Left colon (tissue), 2 donors: ENCODE results near the gene TBC1D1. TPM values are rescaled to one million over a fixed set of nuclear protein-coding genes. Genes with fewer than 3 reads are reported as not detected.
A peak's percentile ranks its signal among the peaks of the same experiment; 100 is the strongest.

Source experiments
- ATAC-seq: fragments of 200-7000 bp; cut with Tn5 transposase; one replicate; pipeline ENCODE4 v1.9.1; 2020; ENCODE audit warnings: mild to moderate bottlenecking, moderate library complexity
- DNase-seq, 2 donors: peaks; one replicate each; pipeline ENCODE4 v3.0.0-alpha.2; 2020
- intact Hi-C, 2 donors: fragments of 100-400 bp; cut with DNase I in 1 of 2; cut with micrococcal nuclease in 1 of 2; formaldehyde crosslinking; loops; one replicate each; pipeline versions ENCODE4 v1.11.2 to v1.14.0; 2022; cut with DNase I, micrococcal nuclease
- total RNA-seq, 2 donors: library from RNA; stranded (reverse); fragmentation: NEBNext Ultra II Directional; extraction: Animal tissue kit (Norgen Biotek cat#: 25700); gene quantifications; one replicate each; pipeline ENCODE4 v1.2.1, GENCODE V29; 2021
- donor health status: DM: no; HTN: no; CAD: no.
- donor health status: DM: yes; HTN: yes; CAD: no.

TBC1D1 gene
- total RNA-seq, 2 donors from 2014 or later: 51.5 to 96.3 TPM

DNA sequence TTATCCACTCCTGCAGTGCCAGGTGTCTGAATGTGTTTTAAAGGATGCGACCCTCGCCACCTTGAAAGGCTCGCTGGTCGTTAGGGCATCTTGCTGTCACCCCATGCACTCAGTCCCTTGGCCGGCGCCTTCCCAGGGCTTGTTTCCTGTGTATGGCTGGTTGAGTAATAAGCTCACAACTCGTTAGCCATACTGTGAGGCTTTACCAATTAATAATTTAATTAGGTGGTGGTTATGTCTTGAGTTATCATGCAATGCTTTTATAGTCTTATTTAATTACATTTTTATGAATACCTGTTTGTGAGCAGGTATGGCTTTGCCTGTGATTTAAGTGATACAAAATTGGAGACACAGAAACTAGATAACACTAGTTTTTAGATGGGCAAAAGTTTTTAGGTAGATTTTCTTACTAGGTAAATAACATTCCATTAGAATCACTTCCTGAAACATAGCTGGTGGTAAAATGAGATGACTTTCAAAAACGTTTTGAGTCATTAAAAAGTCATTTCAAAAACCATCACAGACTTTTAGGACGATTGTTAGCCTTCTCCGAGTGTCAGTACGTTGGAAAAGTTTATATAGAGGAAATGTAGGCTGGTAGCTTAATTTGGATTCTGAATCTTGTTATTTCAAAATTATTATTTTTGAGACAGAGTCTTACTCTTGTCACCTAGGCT is 87.5 kb downstream of the TBC1D1 start:
- peak in 1 of 2 donors; percentile 60 for DNase-seq
- intact Hi-C loops: loop anchor here in 1 of 2 donors (10.0 kb wide), 2 partner anchors 56 to 174 kb away; no protein-coding TSS in a partner anchor
- peak; percentile 16 for ATAC-seq

DNA sequence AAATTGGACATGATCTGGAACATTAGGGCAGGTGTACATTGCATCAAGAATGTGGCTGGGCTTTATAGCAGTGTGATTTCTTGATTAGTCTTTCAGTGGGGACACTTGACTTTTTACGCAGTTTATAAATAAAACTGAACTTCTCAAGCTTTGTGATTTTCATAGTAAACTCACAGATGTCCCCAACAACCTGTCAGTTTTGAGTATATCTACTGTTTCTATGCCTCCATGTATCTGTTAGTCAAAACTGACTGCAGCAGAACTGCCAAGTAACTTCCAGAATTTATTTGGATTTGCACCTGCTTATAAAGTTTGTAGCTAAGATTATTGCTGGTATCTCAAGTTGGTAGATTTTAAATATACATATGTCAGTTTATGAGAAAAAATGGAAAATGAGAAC is 89.4 kb downstream of the TBC1D1 start:
- ATAC-seq (no peak), DNase-seq (no peak)
- intact Hi-C loops: no loop called here

DNA sequence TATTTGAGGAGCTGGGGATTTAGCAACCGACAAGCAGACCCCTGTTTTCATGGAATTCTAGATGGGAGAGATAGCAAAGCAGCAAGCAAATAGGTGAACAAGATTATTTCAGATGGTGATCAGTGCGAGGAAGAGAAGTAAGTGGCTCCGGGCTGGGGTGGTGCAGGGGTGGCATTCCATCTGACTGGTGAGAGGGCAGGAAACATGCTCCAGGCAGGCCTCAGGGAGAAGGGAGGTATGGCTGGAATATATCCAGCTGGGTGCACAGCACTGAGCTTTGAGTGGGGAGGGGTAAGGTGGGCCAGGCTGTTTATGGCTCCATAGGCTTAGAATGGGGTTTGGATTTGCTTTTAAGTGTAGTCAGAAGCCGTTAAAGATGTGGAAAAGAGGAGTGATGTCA is 90.5 kb downstream of the TBC1D1 start:
- intact Hi-C loops: no loop called here
- ATAC-seq: no peak
- DNase-seq: no peak

DNA sequence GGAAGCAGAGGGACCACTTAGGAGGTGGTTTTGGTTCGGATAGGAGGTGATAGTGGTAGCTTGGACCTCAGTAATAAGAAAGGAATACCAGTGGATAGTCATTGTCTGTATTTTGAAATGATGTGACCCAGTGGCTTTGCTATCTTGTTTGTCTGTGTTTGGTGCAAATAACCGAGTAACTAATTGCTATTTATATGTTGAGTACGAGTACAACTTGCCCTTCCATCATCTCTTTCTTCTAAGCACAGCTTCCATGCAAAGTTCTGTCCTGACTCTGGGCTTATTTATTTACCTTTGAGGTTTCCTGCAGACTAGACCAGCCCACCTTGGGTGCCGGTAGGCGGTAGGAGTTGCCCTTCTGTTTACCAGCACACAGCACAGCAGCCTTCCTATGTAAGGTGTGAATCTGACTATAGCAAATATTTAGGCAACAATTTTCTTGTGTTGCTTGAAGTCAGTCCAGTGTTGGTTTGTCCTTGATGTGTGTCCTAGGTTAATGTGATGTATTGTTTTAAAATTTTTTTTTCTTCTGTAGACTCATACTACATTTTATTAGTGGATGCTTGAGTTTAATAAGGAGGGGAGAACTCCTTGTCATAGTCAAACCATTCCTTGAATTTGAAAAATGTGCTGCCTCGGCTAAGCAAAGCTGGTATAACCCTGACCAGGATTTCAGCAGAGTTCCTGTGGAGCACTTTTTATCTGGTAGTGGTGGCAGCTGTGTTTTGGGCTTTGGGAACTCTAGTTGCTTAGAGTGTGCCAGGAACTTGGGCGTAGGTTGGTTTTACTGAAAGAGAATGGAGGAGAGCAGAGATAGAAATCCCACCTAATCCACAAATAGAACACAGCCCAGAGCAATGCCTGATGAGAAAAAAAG is 91.2 kb downstream of the TBC1D1 start:
- intact Hi-C loops: no loop called here
- ATAC-seq: no peak
- no peak for DNase-seq

DNA sequence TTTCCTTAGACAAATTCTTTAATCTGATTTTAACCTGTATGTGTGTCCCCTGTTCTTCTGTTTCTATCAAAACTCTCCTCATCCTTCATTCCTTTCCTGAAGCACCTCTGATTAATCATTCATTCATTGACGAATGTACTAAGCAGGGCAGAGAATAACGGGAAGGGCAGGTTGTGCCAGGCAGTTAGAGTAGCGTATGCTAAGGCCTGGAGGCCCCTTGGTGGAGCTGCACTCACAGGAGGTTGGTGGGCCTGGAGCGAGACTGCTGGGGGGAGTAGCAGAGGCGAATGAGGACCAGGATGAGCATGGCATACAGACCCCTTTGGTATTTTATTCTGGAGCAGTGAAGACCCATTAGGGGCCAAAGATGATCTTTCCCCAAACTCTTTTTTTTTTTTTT is 91.9 kb downstream of the TBC1D1 start:
- DNase-seq (no peak), ATAC-seq (no peak)
- intact Hi-C loops: no loop called here

DNA sequence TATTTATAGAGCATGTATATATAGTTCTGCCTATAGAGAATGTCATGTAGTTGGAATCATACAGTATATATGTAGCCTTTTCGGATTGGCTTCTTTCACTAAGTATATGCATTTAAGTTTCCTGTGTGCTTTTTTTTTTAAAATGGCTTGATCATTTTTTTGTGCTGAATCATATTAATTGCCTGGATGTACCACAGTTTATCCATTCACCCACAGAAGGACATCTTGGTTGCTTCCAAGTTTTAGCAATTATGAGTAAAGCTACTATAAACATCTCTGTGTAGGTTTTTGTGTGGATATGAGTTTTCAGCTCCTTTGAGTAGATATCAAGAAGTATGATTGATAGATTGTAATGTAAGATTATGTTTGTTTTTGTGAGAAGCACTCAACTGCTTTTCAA is 93.1 kb downstream of the TBC1D1 start:
- intact Hi-C loops: no loop called here

DNA sequence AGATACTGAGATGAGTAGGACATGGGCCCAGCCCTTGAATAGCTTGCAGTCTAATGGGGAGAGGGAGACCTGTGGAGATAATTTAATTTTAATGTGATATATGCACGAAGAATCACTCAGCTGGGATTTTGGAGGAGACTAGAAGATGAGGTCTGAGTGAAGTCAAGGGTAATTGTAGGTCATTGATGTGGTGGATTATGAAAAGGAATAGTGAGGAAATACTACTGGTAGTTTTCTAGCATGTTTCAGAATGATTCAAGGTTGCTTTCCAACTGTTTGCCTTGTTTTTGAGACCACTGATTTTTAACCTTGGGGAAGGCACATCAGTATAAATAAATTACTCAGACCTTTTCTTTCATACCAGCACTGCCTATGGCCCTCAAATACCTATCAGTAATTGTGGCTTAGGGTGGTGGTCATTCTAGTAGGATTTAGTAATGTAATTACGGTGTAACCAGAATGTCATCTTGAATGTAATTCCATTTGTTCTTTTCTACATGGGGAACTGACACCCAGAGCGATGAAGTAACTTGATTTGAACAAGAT is 94.9 kb downstream of the TBC1D1 start:
- ATAC-seq (no peak), DNase-seq (no peak)
- intact Hi-C loops: no loop called here

More for the DNA sequence above, 93.1 kb downstream of the TBC1D1 start:
- DNase-seq: no peak
- ATAC-seq: no peak

DNA sequence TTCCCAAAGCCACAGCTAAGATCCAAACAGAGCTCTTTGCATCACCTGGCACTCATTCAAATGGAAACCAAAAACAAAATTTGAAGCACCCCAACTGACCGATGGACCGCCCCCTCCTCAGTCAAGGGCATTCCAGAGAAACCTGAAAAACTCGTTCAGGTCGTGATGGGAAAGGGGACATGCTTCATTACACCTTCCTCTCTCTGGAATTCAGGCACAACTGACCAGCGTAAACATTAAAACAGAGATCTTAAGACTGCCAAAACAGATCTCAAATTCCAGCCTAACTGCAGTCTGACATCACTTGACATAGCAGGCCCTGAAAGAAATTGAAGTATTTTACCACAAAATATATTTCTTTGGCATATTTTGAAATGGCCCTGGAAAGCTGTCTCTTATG is 97.8 kb downstream of the TBC1D1 start:
- DNase-seq (no peak), ATAC-seq (no peak)
- intact Hi-C loops: no loop called here

DNA sequence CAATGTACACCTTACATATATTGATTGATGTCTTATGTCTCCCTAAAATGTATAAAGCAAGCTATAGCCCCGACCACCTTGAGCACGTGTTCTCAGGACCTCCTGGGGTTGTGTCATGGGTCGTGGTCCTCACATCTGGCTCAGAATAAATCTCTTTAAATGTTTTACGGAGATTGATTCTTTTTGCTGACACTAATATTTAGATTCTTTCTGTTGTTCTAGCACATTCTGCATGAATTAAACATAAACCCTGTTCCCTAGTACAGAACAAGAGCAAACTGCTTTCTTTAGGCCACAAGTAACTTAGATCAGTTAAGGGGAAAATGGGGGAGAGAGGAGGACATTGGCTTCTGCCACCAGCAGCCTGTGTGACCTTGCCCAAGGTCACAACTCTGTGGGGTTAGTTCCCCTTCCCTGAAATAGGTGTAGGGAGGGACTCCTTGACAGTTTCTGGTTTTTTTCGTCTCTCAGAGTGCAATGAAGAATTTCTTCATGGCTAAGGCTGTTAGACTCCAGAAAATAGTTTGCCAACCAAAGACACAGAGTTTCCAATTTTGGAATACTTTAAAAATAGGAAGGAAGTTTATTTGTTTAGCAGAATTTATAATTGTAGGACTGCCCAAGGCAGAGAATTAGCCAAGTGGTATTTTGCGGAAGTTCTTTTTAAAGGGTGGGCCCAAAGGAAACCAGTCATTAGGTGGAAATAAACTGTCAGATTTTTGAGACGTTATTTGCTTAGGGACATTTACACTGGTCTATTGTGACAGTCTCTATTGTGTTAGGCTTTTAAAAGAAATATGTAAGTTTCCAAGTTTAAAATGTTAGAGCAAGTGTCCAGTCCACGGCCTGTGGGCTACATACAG is 98.7 kb downstream of the TBC1D1 start:
- DNase-seq (no peak), ATAC-seq (no peak)
- intact Hi-C loops: no loop called here

DNA sequence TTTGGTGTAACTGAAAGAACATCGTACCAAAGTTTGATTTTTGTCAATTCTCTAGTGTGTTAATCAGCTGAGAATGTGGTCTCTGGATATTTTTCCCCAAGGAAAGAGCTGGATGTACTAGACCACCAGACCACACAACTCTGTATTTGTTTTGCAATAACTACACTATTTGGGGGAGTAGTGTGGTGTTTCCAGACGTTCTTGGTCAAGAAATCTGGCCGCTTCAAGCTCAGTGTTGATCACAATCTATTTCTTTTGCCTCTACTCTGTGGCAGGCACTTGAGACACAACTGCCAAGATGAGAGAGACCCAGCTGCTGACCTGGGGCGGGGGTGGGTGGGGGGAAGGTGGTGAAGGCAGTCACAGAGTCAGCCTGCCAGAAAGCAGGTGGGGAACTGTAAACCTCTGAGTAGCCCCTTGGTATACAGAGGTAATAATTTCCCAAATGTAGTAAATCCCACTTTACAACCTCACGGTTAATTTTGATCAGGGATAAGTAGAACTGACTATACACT is 99.9 kb downstream of the TBC1D1 start:
- intact Hi-C loops: no loop called here
- no peak for DNase-seq
- no peak for ATAC-seq

DNA sequence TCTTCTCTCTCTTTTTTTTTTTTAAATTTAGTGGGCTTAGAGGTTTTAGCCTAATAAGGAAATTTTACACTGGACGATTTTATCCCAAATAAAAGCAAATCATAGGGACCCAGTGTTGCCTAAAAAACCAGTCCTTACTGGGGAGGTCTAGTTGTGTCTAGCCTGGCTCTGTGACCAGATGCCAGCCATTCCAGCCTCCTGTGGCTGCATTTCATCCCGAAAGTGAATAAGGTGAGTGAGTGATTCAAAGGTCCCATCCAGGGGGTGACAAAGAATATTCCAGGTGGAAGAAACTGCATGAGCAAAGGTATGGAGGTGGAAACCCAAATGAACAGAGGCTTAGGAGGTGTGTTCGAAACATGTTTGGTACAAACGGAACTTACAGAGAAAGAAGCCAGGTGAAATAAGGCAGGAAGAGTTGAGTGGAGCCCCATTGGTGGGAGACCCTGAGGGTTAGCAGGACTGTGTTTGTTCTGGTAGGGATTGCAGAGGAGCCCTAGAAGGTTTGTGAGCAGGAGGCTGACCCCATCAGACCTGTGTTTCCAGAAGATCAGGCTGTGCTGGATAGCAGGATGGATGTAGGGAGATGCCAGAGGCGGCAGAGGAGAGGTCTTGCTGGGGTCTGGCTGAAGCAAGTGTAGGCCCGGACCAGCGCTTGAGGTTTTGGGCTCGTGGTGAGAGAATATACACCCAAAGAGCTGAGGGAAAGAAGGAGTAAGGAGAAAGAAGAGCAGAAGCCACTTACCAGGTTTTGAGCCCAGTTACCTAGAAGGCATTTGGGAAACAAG is 100.9 kb downstream of the TBC1D1 start:
- DNase-seq (no peak), ATAC-seq (no peak)
- intact Hi-C loops: no loop called here

DNA sequence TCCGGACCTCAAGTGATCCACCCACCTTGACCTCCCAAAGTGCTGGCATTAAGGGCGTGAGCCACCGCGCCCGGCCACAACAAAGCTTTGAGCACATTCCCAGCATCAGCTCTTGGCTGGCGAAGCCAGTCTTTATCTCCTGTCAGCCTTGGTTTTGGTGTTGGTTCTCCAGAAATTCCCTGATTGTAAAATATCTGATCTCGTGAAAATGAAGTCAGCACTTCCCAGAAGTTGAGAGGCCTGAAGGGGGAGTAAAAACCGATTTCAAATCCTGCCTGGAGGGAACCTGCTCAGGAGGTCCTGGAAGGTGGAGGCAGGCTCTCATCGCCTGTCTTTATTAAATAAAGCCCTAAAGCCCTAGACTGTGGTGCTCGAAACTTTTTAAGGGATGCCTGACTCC is 102.9 kb downstream of the TBC1D1 start:
- intact Hi-C loops: no loop called here
- DNase-seq (no peak), ATAC-seq (no peak)

DNA sequence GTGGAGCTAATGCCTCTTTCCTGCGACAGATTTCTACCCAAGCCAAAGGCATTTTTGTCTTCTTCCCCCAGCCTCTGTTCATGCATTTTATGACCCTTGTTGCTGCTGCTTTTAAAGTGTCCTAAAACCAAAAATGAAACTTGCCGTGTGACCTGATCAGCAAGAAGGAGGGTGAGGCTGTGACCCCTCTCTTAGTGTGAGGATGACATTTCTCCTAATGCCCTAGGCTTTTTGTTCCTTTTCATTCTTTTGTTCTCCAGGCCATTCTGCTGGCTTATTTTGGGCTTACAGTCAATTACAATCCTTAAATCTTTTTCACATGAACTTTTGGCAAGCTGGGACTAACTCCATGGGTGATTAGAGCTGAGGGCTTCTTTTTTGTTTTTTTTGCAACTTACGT is 103.7 kb downstream of the TBC1D1 start:
- no peak for ATAC-seq
- intact Hi-C loops: no loop called here
- DNase-seq: no peak

DNA sequence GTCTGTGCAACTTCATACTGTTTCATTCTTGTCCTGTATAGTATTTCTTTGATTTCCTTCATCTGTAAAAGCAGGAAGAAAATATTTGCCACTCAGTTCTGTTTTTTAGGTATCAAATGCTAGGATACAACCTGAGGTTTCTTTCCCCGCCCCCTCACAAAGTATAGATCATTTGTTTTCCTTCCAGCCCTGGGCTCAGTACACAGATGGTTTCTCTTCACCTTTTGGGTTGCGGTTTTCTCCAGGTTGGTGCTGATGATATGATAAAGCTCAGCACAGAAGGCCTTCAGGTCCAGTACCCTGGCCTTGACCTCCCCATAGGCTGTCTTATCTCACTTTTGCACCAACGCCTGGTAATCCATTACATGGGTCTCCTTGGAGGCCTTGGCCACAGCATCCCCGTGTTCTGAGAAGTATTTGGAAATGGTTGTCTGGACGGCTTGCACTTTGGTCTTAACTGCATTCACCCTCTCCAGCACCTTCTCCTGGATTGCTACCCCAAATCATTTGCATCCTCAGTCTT is 104.5 kb downstream of the TBC1D1 start:
- intact Hi-C loops: no loop called here
- ATAC-seq (no peak), DNase-seq (no peak)

DNA sequence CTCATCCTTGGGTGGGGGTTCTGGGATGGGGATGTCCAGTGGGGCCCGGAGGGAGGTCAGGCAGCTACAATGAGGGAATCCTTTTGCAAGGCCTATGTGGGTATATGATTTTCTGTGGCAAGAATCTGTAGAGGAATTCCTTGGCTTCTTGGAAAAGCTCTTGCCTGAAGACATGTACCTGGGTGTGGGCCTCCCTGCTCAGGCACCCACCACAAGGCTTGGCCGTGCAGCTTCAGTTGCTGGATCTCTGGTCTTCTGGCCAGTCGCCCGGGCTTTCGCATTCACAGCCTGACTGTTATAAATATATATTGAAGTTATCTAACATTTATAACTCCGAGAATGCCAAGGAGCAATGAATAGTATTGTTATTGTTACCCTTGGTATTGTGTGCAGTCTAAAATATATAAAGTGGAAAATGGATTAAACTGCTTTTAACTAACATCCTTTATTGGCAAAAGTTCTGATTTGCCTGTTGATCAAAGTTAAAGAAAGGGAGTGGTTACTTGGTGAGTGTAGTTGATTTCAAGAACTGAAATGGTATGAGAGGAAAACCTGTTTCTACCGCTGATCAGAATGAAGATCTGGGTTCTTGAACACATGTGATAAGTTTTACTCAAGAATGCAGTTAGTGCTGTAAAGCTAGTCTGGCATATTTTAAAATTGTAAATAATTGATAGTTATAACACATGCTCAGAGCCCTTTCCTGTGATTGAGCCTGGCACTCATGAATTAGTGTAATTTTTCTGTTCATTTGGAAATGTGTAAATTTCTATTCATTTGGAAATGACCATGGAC is 105.3 kb downstream of the TBC1D1 start:
- ATAC-seq: peak; percentile 69
- intact Hi-C loops: no loop called here
- peak; percentile 52 to 69 for DNase-seq

DNA sequence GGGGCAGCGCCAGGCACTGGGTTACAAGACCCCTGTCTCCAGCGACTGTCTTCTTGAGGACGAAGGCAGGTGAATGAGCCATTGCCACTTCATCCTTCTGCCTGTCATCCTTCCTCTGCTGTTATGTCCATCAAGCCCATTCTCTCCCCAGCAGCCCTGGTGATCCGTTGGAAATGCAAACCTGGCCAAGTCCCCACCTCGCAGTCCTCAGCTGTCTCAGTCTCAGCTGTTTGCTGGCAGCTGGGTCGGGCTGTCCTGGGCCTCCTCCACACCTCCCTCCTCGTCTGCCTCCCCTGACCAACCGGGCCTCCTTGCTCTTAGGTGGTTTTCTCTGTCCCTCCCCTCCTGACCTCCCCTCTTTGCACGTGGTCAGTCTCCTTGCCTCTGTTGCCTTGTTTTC is 107.3 kb downstream of the TBC1D1 start:
- no peak for ATAC-seq
- intact Hi-C loops: no loop called here
- no peak for DNase-seq

DNA sequence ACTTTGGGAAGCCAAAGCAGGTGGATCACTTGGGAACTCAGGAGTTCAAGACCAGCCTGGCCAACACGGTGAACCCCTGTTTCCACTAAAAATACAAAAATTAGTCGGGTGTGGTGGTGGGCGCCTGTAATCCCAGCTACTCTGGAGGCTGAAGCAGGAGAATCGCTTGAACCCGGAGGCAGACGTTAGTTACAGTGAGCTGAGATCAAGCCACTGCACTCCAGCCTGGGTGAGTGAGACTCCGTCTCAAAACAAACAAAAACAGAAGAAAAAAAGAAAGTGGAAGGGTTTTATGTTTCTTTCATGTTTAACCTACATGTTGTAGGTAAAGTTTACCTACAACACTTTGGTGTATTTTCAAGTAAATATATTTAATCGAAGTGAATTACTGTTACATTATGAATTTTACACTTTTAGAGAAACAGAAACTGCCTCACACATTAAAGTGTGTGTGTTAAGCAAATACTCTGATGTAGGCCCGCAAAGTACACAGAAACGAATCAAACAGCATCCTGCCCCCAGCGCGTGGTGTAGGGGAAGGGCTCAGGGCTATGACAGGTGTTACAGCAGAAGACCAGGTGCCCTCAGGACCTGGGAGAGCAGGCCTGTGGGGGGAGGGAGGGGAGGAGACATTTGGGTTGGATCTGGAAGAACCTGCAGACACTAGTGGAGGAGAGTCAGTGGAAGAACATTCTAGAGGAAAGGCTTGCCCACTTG is 108.3 kb downstream of the TBC1D1 start:
- intact Hi-C loops: no loop called here
- DNase-seq (peak in 1 of 2 donors; percentile 37), ATAC-seq (peak; percentile 84)
